ENCODE results near the gene ST7.
"Not testable (repeated sequence)": the region's sequence is repeated elsewhere in the genome, so short reads cannot be mapped to it uniquely, and the experiment has no call there.

The ST7 gene

GRCh38 chr7:116951366-116952292 lies 1.7 kb upstream of the ST7 start:
- DNase-seq (ENCODE audit: low read depth) = no peak

GRCh38 chr7:116952635-116953371 lies 498 bp upstream of the ST7 start:
- peak; percentile 74 for DNase-seq (ENCODE audit: low read depth)

DNA sequence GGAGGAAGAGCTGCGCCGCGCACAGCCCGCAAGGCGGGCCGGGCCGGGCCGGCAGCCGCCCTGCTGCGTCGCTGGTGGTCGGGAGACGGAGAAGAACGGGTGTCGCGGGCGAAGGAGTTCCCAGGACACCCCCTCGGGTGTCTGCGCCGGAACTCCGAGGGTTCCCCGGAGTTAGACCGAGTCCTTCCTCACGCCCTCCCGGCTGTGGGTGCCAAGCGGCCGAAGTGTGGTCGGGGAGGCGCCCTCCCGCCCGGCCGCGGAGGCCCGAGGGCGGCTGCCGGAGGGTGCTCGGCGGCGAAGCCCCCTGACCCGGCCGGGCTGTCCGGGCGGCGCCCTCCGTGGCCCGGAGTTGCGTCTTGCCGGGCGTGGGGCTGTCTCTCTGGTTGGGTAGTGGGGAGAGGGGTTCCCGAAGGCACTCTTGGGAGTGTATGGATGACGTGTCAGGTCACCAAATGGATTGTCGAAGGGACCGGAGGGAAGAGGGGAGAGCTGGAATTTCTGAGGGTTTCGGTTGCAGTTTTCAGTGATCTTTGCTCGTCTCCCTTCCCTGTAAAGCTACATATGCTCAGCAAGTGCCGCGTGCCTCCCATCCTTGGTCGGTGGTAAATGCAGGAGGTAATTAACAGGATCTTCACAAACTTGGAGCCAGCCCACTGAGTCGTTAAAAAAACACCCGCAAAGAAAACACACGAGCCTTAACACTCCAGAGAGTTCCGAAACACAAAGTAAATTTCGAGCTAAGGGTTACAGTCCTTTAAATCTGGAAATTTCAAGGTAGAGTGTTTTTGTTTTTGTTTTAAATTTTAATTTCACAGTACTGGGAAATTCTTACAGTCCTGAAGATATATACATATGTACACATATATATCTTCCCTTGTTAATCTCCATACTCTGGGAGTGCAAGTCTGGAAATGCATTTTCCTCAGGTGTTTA lies 871 bp downstream of the ST7 start:
- peak; percentile 85 for DNase-seq (ENCODE audit: low read depth)

DNA sequence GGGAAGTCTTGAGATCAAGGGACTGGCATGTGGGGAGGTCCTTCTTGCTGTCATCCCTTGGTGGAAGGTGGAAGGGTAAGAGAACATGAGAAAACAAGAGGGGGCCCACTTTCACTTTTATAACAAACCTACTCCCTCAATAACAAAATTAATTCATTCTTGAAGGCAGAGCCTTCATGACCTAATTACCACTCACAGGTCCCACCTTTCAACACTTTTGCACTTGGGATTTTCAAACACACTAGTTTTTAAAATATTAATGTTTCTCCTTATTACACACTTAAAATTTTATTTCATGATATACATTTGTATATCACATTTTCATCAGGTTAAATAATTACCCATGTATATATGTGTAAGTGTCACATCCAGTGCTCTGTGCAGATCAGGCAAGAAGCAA lies 2.0 kb downstream of the ST7 start:
- no peak for DNase-seq (ENCODE audit: low read depth)

DNA sequence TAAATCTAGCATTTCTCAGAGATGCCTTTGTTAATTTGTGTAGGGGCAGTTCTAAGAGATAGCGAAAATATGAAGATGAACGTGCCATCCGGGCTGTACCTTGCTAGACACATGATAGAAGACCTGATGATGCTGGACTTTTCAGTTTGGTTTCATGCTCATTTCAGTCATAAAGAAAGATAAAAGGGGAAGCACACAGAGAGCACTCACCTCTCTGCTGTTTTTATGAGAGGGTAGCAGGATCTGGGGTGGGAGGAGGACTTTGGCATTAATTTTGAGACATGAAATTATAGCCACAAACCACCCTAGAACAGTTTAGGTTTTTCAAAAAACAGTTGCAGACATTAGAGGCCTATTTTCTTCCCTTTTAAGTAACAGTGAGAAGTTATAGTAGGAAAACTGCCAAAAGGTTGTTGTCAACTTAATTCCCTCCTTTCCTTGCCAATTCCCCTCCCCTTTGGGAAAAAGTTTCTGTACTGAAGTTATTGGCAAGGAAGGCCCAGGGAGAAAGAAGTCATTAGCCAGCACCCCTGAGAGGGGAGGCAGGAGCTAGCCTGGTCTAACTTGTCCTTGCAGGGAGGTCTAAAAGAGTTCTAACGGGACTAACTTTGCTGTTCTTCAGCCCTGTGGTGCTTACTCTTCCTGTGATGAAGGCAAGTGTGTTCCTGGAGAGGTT lies 2.6 kb downstream of the ST7 start:
- DNase-seq (ENCODE audit: low read depth) = no peak

GRCh38 chr7:116956477-116956804 lies 3.1 kb downstream of the ST7 start:
- DNase-seq (ENCODE audit: low read depth) = no peak

DNA sequence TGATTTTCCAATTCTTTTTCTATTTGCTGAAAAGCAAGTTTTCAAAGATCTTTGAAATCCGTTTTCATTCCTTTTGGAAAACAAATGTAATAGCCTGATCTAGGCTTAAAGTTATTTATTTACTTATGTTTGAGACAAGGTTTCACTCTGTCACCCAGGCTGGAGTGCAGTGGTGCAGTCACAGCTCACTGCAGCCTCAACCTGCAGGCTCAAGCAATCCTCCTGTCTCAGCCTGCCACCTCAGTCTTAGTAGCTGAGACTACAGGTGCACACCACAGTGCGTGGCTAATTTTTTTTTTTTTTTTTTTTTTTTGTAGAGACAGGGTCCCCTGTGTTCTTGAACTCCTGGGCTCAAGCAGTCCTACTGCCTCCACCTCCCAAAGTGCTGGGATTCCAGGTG lies 4.6 kb downstream of the ST7 start:
- no peak for DNase-seq (ENCODE audit: low read depth)

DNA sequence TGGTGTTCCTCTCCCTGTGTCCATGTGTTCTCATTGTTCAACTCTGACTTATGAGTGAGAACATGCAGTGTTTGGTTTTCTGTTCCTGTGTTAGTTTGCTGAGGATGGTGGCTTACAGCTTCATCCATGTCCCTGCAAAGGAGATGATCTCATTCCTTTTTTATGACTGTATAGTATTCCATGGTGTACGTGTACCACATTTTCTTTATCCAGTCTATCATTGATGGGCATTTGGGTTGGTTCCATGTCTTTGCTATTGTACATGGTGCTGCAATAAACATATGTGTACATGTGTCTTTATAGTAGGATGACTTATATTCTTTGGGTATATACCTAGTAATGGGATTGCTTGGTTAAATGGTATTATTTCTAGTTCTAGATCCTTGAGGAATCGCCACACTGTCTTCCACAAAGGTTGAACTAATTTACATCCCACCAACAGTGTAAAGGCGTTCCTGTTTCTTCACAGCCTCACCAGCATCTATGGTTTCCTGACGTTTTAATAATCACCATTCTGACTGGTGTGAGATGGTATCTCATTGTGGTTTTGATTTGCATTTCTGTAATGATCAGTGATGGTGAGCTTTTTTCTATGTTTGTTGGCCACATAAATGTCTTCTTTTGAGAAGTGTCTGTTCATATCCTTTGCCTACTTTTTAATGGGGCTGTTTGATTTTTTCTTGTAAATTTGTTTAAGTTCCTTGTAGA lies 8.8 kb downstream of the ST7 start:
- not testable (repeated sequence) for DNase-seq (ENCODE audit: low read depth)

GRCh38 chr7:116963234-116963633 lies 9.9 kb downstream of the ST7 start:
- no peak for DNase-seq (ENCODE audit: low read depth)

GRCh38 chr7:116966601-116967000 lies 13.3 kb downstream of the ST7 start:
- no peak for DNase-seq (ENCODE audit: low read depth)

GRCh38 chr7:116967254-116967922 lies 14.1 kb downstream of the ST7 start:
- no peak for DNase-seq (ENCODE audit: low read depth)

DNA sequence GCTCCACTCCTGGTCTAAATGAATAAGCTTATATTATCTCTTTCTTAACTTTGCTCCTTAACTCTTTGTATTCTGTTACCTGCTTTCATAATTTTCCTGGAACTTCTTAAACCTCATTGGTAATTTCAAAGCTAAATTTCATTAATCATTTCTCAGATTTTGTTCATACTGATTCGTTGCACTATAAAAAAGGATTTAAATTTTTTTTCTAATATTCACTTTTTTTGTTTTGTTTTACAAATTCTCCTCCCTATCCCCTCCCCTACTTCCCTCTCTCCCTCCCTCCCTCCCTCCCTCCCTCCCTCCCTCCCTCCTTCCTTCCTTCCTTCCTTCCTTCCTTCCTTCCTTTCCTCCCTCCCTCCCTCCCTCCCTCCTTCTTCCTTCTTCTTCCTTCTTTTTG lies 14.7 kb downstream of the ST7 start:
- DNase-seq (ENCODE audit: low read depth) = no peak

- no peak for DNase-seq (ENCODE audit: low read depth)
Measured at GRCh38 chr7:116968631-116969030, 15.3 kb downstream of the ST7 start.

DNA sequence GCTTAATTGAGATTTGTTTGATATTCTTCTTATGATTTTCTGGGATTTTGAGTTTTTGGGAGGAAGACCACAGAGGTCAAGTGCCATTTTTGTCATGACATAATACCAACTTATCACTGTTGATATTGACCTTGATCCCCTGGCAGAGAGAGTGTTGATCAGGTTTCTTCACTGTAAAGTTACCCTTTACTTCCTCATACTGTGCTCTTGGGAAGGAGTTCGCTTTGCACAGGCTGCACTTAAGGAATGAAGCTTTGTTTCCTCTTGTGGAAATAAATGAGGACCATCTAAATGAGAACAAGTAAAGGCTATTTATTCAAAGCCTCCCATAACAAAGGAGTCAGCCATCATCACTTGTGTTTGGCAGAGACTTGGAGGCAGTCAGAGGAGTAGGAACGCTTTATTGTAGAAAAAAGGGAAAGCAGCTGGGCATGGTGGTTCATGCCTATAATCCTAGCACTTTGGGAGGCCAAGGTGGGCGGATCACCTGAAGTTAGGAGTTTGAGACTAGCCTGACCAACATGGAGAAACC lies 16.1 kb downstream of the ST7 start:
- no peak for DNase-seq (ENCODE audit: low read depth)

DNA sequence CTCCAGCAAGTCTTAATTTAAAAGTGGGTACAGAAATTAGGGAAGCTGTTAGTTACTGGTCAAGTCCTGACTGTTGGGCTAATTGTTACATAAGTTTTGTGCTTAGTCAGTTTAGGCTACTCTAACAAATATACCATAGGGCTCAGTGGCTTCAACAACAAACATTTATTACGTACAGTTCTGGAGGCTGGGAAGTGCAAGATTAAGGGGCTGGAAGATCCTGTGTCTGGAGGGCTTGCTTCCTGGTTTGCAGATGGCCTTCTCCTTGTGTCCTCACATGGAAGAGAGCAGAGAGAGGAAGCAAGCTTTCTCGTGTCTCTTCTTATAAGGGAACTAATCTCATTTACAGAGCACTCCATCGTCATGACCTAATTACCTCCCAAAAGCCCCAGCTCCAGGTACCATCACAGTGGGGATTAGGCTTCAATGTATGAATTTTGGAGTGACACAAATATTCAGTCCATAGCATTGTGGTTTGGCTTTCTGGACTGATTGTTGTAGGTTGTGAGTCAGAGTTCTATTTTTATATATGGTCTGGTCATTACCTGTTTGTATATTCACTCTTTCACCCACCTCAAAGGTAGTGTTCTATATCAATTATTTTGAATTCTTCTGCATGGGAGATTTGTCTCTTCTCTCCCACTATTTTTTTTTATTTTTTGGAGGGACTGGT lies 17.1 kb downstream of the ST7 start:
- no peak for DNase-seq (ENCODE audit: low read depth)

DNA sequence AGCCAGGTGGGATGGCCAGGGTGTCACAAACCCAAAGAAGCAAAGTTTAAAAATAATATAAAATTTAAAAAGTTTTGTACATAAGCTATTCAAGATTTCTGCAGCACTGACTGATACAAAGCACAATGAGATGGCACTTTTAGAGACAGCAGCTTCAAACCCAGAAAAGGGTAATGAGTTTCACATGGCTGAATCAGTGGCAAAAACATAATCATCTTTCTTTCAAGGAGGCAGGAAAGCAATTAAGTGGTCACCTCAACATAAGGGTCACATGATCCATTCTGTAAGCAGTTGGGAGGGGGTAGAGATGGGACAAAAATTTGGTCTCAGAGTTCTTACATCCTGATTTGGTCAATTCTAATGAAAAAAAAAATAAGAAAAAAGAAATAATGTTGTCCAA lies 17.9 kb downstream of the ST7 start:
- not testable (repeated sequence) for DNase-seq (ENCODE audit: low read depth)

DNA sequence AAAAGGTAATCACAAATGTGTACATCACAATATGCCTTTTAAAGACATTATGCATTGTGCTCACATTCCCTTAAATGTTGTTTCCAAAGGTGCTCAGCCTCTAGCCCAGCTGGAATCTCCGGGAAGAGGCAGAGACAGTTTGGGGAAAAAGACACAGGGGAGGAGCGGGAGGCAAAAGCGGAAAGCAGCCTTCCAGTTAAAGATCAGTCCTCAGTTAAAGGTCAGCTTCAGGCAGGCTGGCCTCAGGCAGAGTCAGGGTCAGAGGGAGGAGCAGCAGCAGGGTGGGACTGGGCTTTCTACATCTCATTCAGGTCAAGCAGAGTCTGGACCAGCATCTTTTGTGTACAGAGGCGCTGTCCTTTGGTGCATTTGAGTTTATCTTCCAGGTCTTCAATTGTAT lies 18.6 kb downstream of the ST7 start:
- no peak for DNase-seq (ENCODE audit: low read depth)

- DNase-seq (ENCODE audit: low read depth) = not testable (repeated sequence)
Measured at GRCh38 chr7:116975024-116975423, 21.7 kb downstream of the ST7 start.

DNA sequence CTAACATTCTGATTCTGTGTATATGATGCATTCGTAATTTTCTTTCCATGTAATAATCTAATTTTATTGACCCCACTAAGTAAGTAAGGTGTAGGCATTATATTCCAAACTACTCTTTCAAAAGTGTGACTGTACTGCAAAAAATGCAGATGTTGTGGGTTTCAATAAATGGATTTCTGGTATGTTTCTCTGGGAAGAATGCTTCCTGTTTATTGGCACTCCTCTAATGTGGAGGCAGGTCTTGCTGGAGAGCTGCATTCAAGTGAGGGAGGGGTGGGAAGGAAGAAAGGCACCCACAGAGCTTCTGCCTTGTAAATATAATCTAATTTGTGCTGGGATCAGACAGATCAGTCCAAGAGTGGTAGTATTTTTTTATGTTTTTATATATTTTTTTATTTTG lies 23.9 kb downstream of the ST7 start:
- DNase-seq (ENCODE audit: low read depth) = peak; percentile 55

- no peak for DNase-seq (ENCODE audit: low read depth)
Measured at GRCh38 chr7:116978006-116978405, 24.7 kb downstream of the ST7 start.

Data from ELR (cell line).